ENCODE measurements around the gene NFAM1.

NFAM1 gene

GRCh38 chr22:42399315-42400271 is 32.6 kb downstream of the NFAM1 start (continued):
- TF ChIP-seq ZNF302 (tag by site-specific recombination; IDR thresholded peaks at IDR 0.05; ENCODE audit: low read depth) = no peak
- no peak for TF ChIP-seq ZSCAN4 (tag by site-specific recombination; IDR thresholded peaks at IDR 0.05)
- TF ChIP-seq ZNF76 (tag by site-specific recombination; IDR thresholded peaks at IDR 0.05; ENCODE audit: borderline replicate concordance, low read depth) = peak; percentile 72
- peak; percentile 43; the same call in 1 of the 2 replicates for TF ChIP-seq TRIM28 (IDR thresholded peaks at IDR 0.05; ENCODE audit: borderline replicate concordance, low read length)
- TF ChIP-seq PRDM1 (tag by site-specific recombination; IDR thresholded peaks at IDR 0.05) = no peak; the same call in 1 of the 2 replicates
- TF ChIP-seq ZNF521 (tag by site-specific recombination; IDR thresholded peaks at IDR 0.05) = no peak
- TF ChIP-seq OSR2 (tag by site-specific recombination; IDR thresholded peaks at IDR 0.05) = peak; percentile 97
- TF ChIP-seq ZNF112 (tag by site-specific recombination; IDR thresholded peaks at IDR 0.05) = no peak
- TF ChIP-seq, protein P1, sequence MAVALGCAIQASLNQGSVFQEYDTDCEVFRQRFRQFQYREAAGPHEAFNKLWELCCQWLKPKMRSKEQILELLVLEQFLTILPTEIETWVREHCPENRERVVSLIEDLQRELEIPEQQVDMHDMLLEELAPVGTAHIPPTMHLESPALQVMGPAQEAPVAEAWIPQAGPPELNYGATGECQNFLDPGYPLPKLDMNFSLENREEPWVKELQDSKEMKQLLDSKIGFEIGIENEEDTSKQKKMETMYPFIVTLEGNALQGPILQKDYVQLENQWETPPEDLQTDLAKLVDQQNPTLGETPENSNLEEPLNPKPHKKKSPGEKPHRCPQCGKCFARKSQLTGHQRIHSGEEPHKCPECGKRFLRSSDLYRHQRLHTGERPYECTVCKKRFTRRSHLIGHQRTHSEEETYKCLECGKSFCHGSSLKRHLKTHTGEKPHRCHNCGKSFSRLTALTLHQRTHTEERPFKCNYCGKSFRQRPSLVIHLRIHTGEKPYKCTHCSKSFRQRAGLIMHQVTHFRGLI (tag by site-specific recombination; IDR thresholded peaks at IDR 0.05) = no peak
- TF ChIP-seq ZNF132 (tag by site-specific recombination; IDR thresholded peaks at IDR 0.05; ENCODE audit: borderline replicate concordance) = no peak
- no peak for TF ChIP-seq ZNF121 (tag by site-specific recombination; IDR thresholded peaks at IDR 0.05)
- TF ChIP-seq, protein P2, sequence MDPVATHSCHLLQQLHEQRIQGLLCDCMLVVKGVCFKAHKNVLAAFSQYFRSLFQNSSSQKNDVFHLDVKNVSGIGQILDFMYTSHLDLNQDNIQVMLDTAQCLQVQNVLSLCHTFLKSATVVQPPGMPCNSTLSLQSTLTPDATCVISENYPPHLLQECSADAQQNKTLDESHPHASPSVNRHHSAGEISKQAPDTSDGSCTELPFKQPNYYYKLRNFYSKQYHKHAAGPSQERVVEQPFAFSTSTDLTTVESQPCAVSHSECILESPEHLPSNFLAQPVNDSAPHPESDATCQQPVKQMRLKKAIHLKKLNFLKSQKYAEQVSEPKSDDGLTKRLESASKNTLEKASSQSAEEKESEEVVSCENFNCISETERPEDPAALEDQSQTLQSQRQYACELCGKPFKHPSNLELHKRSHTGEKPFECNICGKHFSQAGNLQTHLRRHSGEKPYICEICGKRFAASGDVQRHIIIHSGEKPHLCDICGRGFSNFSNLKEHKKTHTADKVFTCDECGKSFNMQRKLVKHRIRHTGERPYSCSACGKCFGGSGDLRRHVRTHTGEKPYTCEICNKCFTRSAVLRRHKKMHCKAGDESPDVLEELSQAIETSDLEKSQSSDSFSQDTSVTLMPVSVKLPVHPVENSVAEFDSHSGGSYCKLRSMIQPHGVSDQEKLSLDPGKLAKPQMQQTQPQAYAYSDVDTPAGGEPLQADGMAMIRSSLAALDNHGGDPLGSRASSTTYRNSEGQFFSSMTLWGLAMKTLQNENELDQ (tag by site-specific recombination; IDR thresholded peaks at IDR 0.05; ENCODE audit: low read depth) = no peak
- TF ChIP-seq ZNF138 (tag by site-specific recombination; IDR thresholded peaks at IDR 0.05; ENCODE audit: borderline replicate concordance) = no peak
- no peak for TF ChIP-seq ZNF792 (tag by site-specific recombination; IDR thresholded peaks at IDR 0.05)
- peak; percentile 10; the same call in 1 of the 2 replicates for TF ChIP-seq EGR2 (tag by site-specific recombination; IDR thresholded peaks at IDR 0.05; ENCODE audit: low read depth)
- TF ChIP-seq, protein P3, sequence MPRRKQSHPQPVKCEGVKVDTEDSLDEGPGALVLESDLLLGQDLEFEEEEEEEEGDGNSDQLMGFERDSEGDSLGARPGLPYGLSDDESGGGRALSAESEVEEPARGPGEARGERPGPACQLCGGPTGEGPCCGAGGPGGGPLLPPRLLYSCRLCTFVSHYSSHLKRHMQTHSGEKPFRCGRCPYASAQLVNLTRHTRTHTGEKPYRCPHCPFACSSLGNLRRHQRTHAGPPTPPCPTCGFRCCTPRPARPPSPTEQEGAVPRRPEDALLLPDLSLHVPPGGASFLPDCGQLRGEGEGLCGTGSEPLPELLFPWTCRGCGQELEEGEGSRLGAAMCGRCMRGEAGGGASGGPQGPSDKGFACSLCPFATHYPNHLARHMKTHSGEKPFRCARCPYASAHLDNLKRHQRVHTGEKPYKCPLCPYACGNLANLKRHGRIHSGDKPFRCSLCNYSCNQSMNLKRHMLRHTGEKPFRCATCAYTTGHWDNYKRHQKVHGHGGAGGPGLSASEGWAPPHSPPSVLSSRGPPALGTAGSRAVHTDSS (tag by site-specific recombination; IDR thresholded peaks at IDR 0.05) = no peak
- TF ChIP-seq ZNF248 (tag by site-specific recombination; IDR thresholded peaks at IDR 0.05) = no peak
- no peak for TF ChIP-seq ZNF169 (tag by site-specific recombination; IDR thresholded peaks at IDR 0.05)
- no peak for TF ChIP-seq ZNF324 (tag by site-specific recombination; IDR thresholded peaks at IDR 0.05)
- TF ChIP-seq ZNF133 (tag by site-specific recombination; IDR thresholded peaks at IDR 0.05) = no peak
- no peak for TF ChIP-seq ZNF24 (tag by site-specific recombination; IDR thresholded peaks at IDR 0.05)
- no peak for TF ChIP-seq ZNF830 (tag by site-specific recombination; IDR thresholded peaks at IDR 0.05; ENCODE audit: low read depth)
- no peak for TF ChIP-seq ZNF426 (tag by site-specific recombination; IDR thresholded peaks at IDR 0.05)
- TF ChIP-seq REST (tag by site-specific recombination; IDR thresholded peaks at IDR 0.05) = no peak
- peak; percentile 92 for TF ChIP-seq GLIS1 (tag by site-specific recombination; IDR thresholded peaks at IDR 0.05)
- TF ChIP-seq ELK4 (IDR thresholded peaks at IDR 0.05; ENCODE audit: borderline replicate concordance, low read depth, low read length) = no peak
- TF ChIP-seq FEZF1 (tag by site-specific recombination; IDR thresholded peaks at IDR 0.05) = peak; percentile 50

Data from HEK293 (cell line).